ENCODE data around the gene DOCK3.
"Not testable (repeated sequence)": the region's sequence is repeated elsewhere in the genome, so short reads cannot be mapped to it uniquely, and the experiment has no call there.

DOCK3 gene

GRCh38 chr3:50672656-50673055, 2.1 kb upstream of the DOCK3 start:
- Histone ChIP-seq H3K27me3 (ENCODE audit: control insufficient read depth in 5 of 5, insufficient read depth in 4 of 5, low read length in 5 of 5) (peaks cover 6 to 31% (median 17%) of the 10 kb centered on the region in 5 donors), H3K9me3 (ENCODE audit: control insufficient read depth in 5 of 5, low read length in 5 of 5) (no peaks in the 10 kb centered on the region), H3K27ac (ENCODE audit: low read depth, low read length) (no peak overlapping the region), H3K4me1 (ENCODE audit: control insufficient read depth in 5 of 5, insufficient read depth in 5 of 5, low read length in 5 of 5) (peaks cover 0 to 11% (median 7%) of the 10 kb centered on the region in 5 donors), H3K4me3 (ENCODE audit: low read depth in 1 of 5, low read length in 5 of 5) (no peak overlapping the region), H3K36me3 (ENCODE audit: control insufficient read depth in 5 of 5, insufficient read depth in 5 of 5, low read length in 5 of 5) (no peaks in the 10 kb centered on the region), H3K9ac (ENCODE audit: low read length in 5 of 5) (no peak overlapping the region)

- H3K9ac ChIP-seq (ENCODE audit: low read length in 5 of 5), result no peak overlapping the region
- H3K36me3 ChIP-seq (ENCODE audit: control insufficient read depth in 5 of 5, insufficient read depth in 5 of 5, low read length in 5 of 5), result no peaks in the 10 kb centered on the region
- peaks cover 0 to 11% (median 7%) of the 10 kb centered on the region in 5 donors for H3K4me1 ChIP-seq (ENCODE audit: control insufficient read depth in 5 of 5, insufficient read depth in 5 of 5, low read length in 5 of 5)
- no peak overlapping the region for H3K4me3 ChIP-seq (ENCODE audit: low read depth in 1 of 5, low read length in 5 of 5)
- no peaks in the 10 kb centered on the region for H3K9me3 ChIP-seq (ENCODE audit: control insufficient read depth in 5 of 5, low read length in 5 of 5)
- peaks cover 13 to 39% (median 24%) of the 10 kb centered on the region in 5 donors for H3K27me3 ChIP-seq (ENCODE audit: control insufficient read depth in 5 of 5, insufficient read depth in 4 of 5, low read length in 5 of 5)
- no peak overlapping the region for H3K27ac ChIP-seq (ENCODE audit: low read depth, low read length)
These were observed 796 bp upstream of the DOCK3 start for GRCh38 chr3:50673931-50674330.

- Histone ChIP-seq H3K9me3 (ENCODE audit: control insufficient read depth in 5 of 5, low read length in 5 of 5) (no peaks in the 10 kb centered on the region), H3K36me3 (ENCODE audit: control insufficient read depth in 5 of 5, insufficient read depth in 5 of 5, low read length in 5 of 5) (no peaks in the 10 kb centered on the region), H3K9ac (ENCODE audit: low read length in 5 of 5) (no peak overlapping the region), H3K4me3 (ENCODE audit: low read depth in 1 of 5, low read length in 5 of 5) (peak overlapping the region in 4 of 5 donors; percentile 48 to 60 (median 50)), H3K27me3 (ENCODE audit: control insufficient read depth in 5 of 5, insufficient read depth in 4 of 5, low read length in 5 of 5) (peaks cover 13 to 43% (median 25%) of the 10 kb centered on the region in 5 donors), H3K4me1 (ENCODE audit: control insufficient read depth in 5 of 5, insufficient read depth in 5 of 5, low read length in 5 of 5) (peaks cover 0 to 11% (median 7%) of the 10 kb centered on the region in 5 donors), H3K27ac (ENCODE audit: low read depth, low read length) (no peak overlapping the region)
These were observed 678 bp downstream of the DOCK3 start for GRCh38 chr3:50675179-50676030.

GRCh38 chr3:50676031-50676705, 1.4 kb downstream of the DOCK3 start:
- peaks cover 13 to 43% (median 27%) of the 10 kb centered on the region in 5 donors for H3K27me3 ChIP-seq (ENCODE audit: control insufficient read depth in 5 of 5, insufficient read depth in 4 of 5, low read length in 5 of 5)
- no peak overlapping the region for H3K27ac ChIP-seq (ENCODE audit: low read depth, low read length)
- H3K36me3 ChIP-seq (ENCODE audit: control insufficient read depth in 5 of 5, insufficient read depth in 5 of 5, low read length in 5 of 5), result no peaks in the 10 kb centered on the region
- peaks cover 0 to 11% (median 7%) of the 10 kb centered on the region in 5 donors for H3K4me1 ChIP-seq (ENCODE audit: control insufficient read depth in 5 of 5, insufficient read depth in 5 of 5, low read length in 5 of 5)
- no peak overlapping the region for H3K4me3 ChIP-seq (ENCODE audit: low read depth in 1 of 5, low read length in 5 of 5)
- no peak overlapping the region for H3K9ac ChIP-seq (ENCODE audit: low read length in 5 of 5)
- no peaks in the 10 kb centered on the region for H3K9me3 ChIP-seq (ENCODE audit: control insufficient read depth in 5 of 5, low read length in 5 of 5)

GRCh38 chr3:50687127-50687751, 12.5 kb downstream of the DOCK3 start:
- H3K27me3 ChIP-seq (ENCODE audit: control insufficient read depth in 5 of 5, insufficient read depth in 4 of 5, low read length in 5 of 5), result peaks cover 0 to under 1% (median 0%) of the 10 kb centered on the region in 5 donors
- no peak overlapping the region for H3K4me3 ChIP-seq (ENCODE audit: low read depth in 1 of 5, low read length in 5 of 5)
- no peaks in the 10 kb centered on the region for H3K4me1 ChIP-seq (ENCODE audit: control insufficient read depth in 5 of 5, insufficient read depth in 5 of 5, low read length in 5 of 5)
- H3K36me3 ChIP-seq (ENCODE audit: control insufficient read depth in 5 of 5, insufficient read depth in 5 of 5, low read length in 5 of 5), result no peaks in the 10 kb centered on the region
- H3K9me3 ChIP-seq (ENCODE audit: control insufficient read depth in 5 of 5, low read length in 5 of 5), result no peaks in the 10 kb centered on the region
- no peak overlapping the region for H3K9ac ChIP-seq (ENCODE audit: low read length in 5 of 5)
- no peak overlapping the region for H3K27ac ChIP-seq (ENCODE audit: low read depth, low read length)

GRCh38 chr3:50687916-50688315, 13.2 kb downstream of the DOCK3 start:
- H3K27ac ChIP-seq (ENCODE audit: low read depth, low read length), result no peak overlapping the region
- no peaks in the 10 kb centered on the region for H3K36me3 ChIP-seq (ENCODE audit: control insufficient read depth in 5 of 5, insufficient read depth in 5 of 5, low read length in 5 of 5)
- H3K9ac ChIP-seq (ENCODE audit: low read length in 5 of 5), result no peak overlapping the region
- no peaks in the 10 kb centered on the region for H3K9me3 ChIP-seq (ENCODE audit: control insufficient read depth in 5 of 5, low read length in 5 of 5)
- no peaks in the 10 kb centered on the region for H3K4me1 ChIP-seq (ENCODE audit: control insufficient read depth in 5 of 5, insufficient read depth in 5 of 5, low read length in 5 of 5)
- H3K4me3 ChIP-seq (ENCODE audit: low read depth in 1 of 5, low read length in 5 of 5), result no peak overlapping the region
- no peaks in the 10 kb centered on the region for H3K27me3 ChIP-seq (ENCODE audit: control insufficient read depth in 5 of 5, insufficient read depth in 4 of 5, low read length in 5 of 5)

- not testable (repeated sequence) for H3K27me3 ChIP-seq (ENCODE audit: control insufficient read depth in 5 of 5, insufficient read depth in 4 of 5, low read length in 5 of 5); H3K36me3 ChIP-seq (ENCODE audit: control insufficient read depth in 5 of 5, insufficient read depth in 5 of 5, low read length in 5 of 5); H3K27ac ChIP-seq (ENCODE audit: low read depth, low read length); H3K9ac ChIP-seq (ENCODE audit: low read length in 5 of 5); H3K9me3 ChIP-seq (ENCODE audit: control insufficient read depth in 5 of 5, low read length in 5 of 5); H3K4me3 ChIP-seq (ENCODE audit: low read depth in 1 of 5, low read length in 5 of 5); H3K4me1 ChIP-seq (ENCODE audit: control insufficient read depth in 5 of 5, insufficient read depth in 5 of 5, low read length in 5 of 5)
These were observed 13.9 kb downstream of the DOCK3 start for GRCh38 chr3:50688602-50689001.

GRCh38 chr3:50689558-50689957, 14.8 kb downstream of the DOCK3 start:
- H3K36me3 ChIP-seq (ENCODE audit: control insufficient read depth in 5 of 5, insufficient read depth in 5 of 5, low read length in 5 of 5), result no peaks in the 10 kb centered on the region
- no peak overlapping the region for H3K4me3 ChIP-seq (ENCODE audit: low read depth in 1 of 5, low read length in 5 of 5)
- H3K27me3 ChIP-seq (ENCODE audit: control insufficient read depth in 5 of 5, insufficient read depth in 4 of 5, low read length in 5 of 5), result no peaks in the 10 kb centered on the region
- H3K4me1 ChIP-seq (ENCODE audit: control insufficient read depth in 5 of 5, insufficient read depth in 5 of 5, low read length in 5 of 5), result no peaks in the 10 kb centered on the region
- no peak overlapping the region for H3K9ac ChIP-seq (ENCODE audit: low read length in 5 of 5)
- no peak overlapping the region for H3K27ac ChIP-seq (ENCODE audit: low read depth, low read length)
- H3K9me3 ChIP-seq (ENCODE audit: control insufficient read depth in 5 of 5, low read length in 5 of 5), result no peaks in the 10 kb centered on the region

- H3K4me3 ChIP-seq (ENCODE audit: low read depth in 1 of 5, low read length in 5 of 5), result no peak overlapping the region
- peaks cover 0 to 7% (median 4%) of the 10 kb centered on the region in 5 donors for H3K9me3 ChIP-seq (ENCODE audit: control insufficient read depth in 5 of 5, low read length in 5 of 5)
- H3K9ac ChIP-seq (ENCODE audit: low read length in 5 of 5), result no peak overlapping the region
- H3K27me3 ChIP-seq (ENCODE audit: control insufficient read depth in 5 of 5, insufficient read depth in 4 of 5, low read length in 5 of 5), result no peaks in the 10 kb centered on the region
- H3K36me3 ChIP-seq (ENCODE audit: control insufficient read depth in 5 of 5, insufficient read depth in 5 of 5, low read length in 5 of 5), result no peaks in the 10 kb centered on the region
- H3K4me1 ChIP-seq (ENCODE audit: control insufficient read depth in 5 of 5, insufficient read depth in 5 of 5, low read length in 5 of 5), result no peaks in the 10 kb centered on the region
- H3K27ac ChIP-seq (ENCODE audit: low read depth, low read length), result no peak overlapping the region
These were observed 20.3 kb downstream of the DOCK3 start for GRCh38 chr3:50695031-50695430.

GRCh38 chr3:50696276-50696675, 21.5 kb downstream of the DOCK3 start:
- peaks cover 0 to 7% (median 4%) of the 10 kb centered on the region in 5 donors for H3K9me3 ChIP-seq (ENCODE audit: control insufficient read depth in 5 of 5, low read length in 5 of 5)
- no peaks in the 10 kb centered on the region for H3K4me1 ChIP-seq (ENCODE audit: control insufficient read depth in 5 of 5, insufficient read depth in 5 of 5, low read length in 5 of 5)
- H3K27ac ChIP-seq (ENCODE audit: low read depth, low read length), result no peak overlapping the region
- no peaks in the 10 kb centered on the region for H3K36me3 ChIP-seq (ENCODE audit: control insufficient read depth in 5 of 5, insufficient read depth in 5 of 5, low read length in 5 of 5)
- no peaks in the 10 kb centered on the region for H3K27me3 ChIP-seq (ENCODE audit: control insufficient read depth in 5 of 5, insufficient read depth in 4 of 5, low read length in 5 of 5)
- H3K4me3 ChIP-seq (ENCODE audit: low read depth in 1 of 5, low read length in 5 of 5), result no peak overlapping the region
- no peak overlapping the region for H3K9ac ChIP-seq (ENCODE audit: low read length in 5 of 5)

Measured in subcutaneous abdominal adipose tissue (tissue), 5 donors.